CD4-positive, alpha-beta T cell treated with Interleukin-15 for 1 hour (primary cell): ENCODE measurements around the gene ATP7B.

Source experiments
- DNase-seq: peaks from one replicate; pipeline ENCODE4 v3.0.0-alpha.2; 2020

ATP7B gene

DNA sequence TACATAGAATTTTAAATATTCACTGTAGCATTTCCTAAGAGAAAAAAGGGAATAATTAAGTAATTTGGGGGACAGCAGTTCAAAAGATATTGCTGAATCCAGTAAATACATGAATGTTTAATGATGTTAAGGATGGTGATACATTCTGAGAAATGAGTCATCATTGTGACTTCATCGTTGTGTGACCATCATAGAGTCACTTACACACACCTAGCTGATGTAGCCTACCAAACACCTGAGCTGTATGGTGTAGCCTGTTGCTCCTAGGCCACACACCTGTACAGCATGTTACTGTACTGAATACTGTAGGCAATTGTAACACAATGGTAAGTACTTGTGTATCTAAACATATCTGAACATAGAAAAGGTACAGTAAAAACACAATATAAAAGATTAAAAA is 34.8 kb downstream of the ATP7B start:
- no peak for DNase-seq

DNA sequence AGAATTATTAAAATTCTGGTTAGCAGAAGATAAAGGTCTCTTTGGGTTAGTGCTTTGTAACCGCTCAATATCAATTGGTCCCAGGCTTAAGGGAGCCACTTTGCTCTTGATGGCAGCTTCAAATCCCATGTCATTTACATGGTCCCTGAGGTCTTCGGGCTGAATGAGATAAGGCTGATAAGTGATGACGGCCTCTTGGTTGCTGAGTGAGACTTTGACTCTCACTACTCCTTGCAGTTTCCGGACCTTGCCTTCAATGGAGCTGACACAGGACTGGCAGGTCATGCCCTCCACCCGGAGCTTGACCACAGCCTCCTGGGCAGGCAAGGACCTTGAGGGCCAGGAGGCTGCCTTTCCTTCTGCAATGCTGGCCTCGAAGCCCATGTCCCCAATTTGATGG is 36.8 kb downstream of the ATP7B start:
- no peak for DNase-seq

DNA sequence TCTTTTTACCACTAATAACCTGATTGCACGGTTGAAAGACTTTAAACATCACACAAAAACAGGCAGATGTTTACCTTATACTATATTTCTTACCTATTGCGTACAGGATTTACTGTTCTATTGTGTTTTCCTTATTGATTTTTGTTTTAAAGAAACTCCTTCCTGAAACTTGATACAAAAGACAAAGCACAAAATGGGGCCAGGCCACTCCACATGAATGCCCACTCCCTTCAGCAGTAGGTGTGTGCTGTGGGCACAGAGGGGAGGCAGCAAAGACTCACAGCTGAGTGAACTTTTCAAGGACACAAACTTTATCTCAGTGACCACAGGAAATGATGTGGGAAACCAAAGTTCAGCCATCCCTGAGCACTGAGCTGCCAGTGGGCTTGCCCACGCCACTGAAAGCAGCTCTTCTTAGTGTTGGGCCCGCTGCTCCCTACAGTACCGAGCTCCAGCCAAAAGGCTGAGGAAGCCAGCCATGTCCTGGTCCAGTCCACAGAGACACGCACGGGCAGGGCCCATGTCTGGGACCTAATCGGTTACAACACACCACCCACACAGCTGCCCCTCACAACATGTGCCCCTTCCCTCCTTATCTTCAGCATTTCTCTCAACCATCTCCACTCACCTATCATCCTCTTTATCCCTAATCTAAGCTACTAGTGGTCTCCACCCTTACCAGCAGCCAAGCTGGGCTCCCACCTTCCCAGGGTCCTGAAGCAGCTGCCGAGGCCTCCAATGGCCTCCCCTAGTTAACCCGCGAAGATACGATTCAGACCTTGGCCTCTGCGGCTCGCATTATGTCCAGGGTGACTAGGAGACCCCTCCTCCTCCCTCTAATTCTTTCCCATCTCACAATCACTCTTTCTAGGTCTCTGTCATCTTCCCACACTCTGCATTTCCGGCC is 39.5 kb downstream of the ATP7B start:
- no peak for DNase-seq

DNA sequence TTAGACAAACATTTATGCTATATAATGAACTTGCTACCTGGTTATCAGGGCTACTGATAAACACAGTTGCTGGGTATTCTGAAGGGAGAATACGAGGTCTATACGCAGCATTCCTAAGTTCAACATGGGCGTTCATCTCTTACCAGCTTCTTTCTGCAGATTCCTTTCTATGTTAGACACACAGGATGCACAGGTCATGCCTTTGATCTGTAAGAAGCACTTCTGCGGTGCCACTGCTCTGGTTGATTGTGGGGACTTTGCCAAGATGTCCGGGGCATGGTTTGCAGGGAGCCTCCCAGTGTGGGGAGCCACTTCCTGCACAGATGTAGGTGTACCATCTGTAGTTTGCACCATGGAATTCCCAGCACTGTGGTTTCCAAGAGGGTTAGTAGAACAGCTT is 40.9 kb downstream of the ATP7B start:
- no peak for DNase-seq

DNA sequence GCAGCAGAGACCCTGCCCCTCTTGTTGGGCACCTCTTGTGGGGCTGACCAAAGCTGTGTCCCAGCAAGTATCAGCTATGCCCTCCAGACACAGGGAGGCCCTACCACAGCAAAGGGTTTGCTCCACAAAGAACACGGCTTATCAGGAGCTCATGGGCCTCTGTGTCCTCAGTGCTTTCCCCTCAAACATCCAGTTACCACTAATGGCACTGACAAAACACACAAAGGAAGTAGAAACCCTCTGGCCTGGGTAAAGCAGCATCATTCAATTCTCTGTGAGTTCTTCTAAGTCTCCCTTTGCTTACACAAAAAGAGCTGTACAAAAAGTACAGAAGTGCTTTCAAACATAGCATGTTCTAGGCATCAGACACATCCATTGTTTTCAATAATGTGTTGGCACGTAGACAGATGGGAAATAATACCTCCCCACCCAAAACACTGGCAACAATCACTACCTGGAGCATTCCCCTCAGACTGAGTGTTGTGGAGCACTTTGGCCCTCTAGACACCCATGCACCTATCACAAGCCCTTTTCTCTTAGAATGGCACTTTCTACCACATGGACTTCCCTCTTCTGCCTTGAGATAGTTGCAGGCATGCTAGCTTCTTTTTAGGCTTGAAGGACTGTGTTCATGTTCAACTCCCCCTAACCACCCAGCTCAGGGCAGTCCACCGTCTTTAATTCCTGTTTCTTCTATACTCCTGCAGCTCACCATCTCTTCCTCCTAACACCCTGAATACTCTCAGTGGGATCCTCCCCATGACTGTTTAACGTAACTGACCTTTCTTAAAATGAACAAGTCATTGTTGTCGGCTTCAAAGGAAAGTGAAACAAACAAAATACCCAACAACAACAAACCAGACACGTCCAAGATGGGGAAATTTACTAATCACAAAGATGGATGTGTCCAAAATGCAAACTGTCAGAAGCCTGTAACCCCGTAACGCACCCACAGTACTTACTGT is 43.5 kb downstream of the ATP7B start:
- DNase-seq = no peak

DNA sequence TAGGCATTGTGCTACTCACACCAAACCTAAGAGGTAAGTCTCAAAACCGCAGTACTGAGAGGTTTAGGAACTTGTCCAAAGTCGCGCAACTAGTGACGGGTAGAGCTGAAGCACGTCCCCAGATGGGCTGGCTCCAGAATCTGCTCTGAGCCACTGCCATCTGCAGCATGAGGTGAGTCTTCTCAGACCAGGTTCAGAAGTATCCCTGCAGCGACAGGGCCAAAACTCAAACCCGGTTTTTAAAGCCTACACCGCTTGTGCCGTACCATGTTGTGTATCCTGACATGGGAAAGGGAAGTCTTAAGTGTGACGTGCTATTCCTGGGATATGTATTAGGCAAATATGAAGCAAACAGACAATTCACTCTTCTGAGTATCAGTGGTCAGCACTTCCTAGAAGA is 45.1 kb downstream of the ATP7B start:
- DNase-seq = no peak

DNA sequence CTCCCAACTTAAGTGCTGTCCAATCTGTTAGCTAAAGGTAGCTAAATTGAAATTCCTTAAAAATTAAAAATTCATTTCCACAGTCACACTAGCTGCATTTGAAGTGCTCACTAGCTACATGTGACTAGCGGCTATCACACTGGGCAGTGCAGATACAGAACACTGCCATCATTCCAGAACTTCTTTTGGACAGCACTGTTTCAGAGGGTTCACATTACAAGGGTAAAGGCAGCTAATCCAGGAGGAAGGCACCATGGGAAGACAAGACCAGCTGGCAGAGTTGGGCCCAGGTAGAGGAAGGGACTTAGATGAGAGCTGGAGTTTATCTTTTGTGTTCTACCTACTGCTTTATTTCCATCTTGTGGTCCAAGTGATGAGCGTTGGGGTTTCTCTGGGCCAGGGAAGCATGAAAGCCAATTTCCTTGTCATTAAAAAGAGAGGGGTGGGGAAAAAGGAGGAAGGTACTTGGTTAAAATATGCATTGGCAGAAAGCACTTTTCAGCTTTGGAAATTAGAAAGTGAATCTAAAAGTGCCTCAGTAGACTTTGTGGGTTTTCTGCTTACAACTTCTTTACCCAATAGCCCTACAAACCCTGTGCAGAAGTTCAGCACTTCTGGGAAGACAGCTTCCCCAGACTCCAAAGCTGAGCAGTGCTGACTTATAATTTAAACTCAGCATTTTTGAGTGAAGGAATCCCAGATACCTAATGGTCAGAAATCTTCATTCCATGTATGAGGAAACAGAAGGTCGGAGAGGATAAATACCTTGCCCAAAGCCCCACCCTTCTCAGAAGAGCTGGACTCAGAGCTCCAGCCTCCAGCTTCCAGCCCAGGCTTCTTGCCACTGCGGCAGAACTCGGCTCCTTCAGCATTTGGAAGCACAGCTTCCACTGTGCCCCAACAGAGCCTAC is 49.5 kb downstream of the ATP7B start:
- DNase-seq = no peak

DNA sequence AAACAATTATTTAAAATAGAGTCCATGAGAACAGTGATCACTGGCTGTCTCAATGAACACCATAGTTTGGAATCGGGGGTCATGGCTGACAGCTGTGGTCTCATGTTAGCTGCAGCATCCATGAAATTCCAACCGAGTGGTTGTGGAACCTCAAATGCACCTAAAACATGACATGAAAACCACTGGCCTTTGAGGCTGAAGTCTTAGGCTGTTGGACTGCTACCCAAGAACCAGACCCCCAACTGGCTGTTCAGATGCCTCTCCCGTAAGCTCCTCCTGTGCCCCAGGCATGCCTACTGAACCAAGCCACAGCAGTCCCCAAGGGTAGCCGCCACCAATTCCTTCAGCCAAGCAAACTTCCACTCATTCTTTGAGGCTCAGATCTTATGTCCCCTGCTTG is 50.5 kb downstream of the ATP7B start:
- no peak for DNase-seq

DNA sequence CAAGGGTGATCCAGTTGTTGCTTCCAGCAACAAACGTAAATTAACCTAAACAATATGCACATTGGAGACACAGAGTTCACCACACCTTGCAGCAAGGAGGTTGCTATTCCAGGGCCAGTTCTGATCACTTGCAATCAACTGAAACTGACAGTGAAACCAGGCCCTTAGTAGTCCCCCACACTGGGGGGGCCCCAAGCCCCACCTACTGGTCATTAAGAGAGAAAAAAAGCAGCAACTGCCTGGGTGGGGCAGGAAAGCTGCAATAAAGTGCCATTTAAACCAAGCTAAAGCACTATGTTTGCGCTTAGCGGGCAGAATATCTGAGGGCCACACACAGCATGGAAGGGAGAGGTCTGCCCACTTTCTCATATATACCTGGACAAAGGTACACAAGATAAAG is 51.5 kb downstream of the ATP7B start:
- DNase-seq = no peak

DNA sequence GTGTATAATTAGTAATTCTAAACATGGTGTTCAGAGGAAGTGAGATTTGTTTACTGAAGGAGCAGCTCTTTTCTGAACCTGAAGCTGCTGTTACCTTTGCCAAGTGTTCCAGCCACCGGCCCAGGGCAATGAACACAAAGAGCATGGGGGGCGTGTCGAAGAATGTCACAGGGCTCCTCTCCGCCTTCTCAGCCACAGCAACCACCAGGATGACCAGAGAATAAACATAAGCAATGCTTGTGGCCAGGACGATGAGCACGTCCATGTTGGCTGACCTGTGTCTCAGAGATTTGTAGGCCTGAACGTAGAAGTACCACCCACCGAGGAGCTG is 53.1 kb downstream of the ATP7B start:
- DNase-seq = no peak

DNA sequence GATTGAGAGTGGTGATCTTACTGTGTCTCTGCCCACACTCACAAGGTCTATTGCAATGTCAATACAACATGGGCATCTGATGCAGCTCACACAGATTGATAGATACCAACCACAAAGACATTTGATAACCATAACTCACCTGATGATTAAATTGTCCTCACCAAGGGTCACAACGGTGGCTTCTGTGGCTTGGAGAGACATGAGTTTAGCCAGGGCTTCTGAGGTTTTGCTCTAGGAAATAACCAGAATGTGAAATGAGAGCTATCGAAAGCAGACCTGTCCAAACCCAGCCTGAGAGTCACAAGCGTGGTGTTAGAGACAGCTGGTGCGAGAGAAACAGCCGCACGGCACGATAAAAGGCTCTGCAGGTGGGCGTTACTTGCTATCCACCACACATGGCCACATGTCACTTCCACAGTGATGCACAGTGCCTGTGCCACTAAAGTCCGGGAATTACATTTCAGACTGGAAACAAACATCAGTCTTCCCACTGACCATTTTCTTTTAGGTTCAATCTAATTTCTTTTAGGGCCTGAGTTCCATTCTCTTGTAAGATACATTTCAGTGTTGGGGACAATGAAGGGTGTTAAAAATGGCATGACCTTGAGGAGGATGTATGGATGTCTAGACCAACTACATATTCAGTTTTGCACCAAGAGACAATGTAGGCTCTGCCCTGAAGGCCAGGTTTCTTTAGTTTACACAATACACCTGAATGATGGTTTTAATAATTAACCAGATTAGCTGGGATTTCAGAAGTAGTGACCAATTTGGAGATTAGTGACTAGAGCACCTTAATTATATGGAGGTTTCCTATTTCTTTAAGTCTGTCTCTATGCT is 53.7 kb downstream of the ATP7B start:
- DNase-seq = no peak

DNA sequence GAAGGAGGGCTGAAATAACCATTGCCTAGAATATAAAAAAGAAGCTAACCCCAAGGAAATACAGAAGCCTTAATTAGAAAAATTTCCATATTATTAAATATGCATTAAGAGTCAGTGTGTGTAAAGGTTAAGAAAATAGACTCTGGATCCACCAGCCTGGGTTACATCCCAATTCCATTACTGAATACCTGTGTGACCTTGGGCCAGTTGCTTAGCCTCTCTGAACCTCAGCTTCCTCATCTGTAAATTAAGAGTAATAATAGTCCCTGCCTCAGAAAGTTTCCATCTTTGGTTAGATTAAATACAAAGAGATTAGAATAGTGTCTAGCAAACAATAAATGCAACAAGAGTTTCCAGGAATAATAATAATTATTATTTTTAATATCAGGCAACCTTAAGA is 54.5 kb downstream of the ATP7B start:
- DNase-seq = no peak

DNA sequence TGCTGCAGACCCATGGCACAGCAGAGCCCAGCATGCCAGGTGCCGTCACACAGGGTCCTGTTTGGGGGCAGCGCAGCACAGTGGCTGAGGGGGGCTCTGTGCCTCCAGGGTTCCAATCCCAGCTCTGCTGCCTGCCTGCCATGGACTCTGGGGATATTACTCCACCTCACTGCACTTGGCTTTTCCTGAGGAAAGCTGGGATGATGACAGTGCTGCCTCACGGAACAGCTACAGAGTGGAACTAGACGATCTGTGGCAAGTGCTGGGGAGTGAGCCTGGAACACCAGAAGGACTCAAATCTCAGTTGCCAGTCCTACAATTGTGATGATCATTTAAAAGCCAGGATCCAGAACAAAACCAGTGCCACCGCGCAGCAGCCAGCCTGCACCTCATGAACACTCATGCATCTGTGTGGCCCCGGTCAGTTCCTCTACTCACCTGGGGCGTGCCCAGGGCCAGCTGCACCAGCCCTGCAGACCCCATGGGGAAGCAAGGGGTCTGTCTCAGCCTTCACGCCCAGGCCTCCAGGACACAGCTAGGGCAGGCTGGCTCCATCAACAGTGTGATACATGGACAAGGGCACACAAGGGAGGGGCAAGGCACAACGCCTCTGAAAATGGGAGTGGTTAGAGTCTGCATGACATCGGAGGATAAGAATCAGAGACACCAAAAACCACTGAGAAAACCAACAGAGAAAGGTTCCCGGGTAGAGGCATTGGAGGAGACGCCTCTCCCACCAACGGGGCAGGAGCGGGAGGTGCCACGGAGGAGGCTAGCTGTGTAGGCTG is 55.2 kb downstream of the ATP7B start:
- DNase-seq = no peak

DNA sequence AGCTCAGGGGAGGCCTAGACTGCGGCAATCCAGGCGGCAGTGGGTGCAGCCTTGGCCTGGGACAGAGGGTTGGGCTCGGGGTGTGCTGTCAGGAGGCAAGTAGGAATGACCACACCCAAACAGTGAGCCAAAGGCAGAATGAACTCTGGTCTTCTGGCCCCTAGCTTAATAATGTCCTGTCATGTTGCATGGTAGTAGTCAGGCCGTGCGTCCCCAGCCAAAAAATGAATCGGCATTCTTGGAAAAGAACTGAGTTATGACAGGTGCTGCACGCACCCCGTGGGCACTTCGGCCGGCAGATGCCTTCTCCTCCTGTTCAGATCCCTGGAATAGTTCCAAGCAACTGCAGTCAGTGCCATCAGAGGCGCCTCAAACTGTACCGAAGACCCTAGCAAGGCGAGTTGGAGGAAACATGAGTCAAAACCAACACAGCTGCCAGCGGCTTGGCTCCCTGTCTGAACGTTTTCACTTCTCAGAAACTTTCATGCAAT is 55.9 kb downstream of the ATP7B start:
- DNase-seq = no peak

DNA sequence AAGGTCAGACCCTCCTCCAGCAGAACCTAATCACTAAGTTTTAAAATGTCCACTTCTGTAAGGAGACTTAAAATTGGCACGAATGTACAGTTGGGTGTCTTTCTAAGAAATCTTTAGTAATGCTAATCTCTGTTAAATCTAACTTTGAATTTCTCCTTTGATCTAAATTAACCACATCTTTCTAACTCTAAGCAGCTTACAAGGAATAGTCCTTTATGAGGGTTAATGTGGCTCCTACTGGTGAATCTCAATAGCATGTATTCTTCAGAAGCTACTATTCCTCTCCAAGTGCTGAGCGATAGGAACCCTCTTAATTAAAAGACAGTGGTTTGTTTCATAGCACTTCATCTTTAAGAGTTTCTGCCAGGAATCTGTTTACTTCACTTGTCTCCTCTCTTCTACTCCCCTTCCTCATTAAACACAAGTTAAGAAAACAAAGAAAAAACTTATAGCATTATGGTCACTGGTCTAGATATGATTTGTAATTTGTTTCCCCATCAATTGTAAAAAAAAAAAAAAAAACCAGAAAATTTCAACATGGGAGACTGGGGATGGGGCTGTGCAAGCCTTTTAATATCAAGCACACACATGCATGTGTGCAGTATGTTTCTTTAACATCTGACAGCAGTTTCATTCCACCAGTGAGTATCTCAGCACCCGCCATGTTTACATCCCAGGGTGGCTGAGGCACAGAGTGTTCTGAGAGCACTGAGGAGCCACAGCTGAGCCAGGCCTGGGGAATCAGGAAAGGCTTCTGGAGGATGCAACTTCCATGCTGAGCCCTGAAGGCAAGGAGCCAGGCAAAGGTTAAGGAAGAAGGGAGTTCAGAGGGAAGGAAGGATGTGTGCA is 57.7 kb downstream of the ATP7B start:
- DNase-seq = no peak

DNA sequence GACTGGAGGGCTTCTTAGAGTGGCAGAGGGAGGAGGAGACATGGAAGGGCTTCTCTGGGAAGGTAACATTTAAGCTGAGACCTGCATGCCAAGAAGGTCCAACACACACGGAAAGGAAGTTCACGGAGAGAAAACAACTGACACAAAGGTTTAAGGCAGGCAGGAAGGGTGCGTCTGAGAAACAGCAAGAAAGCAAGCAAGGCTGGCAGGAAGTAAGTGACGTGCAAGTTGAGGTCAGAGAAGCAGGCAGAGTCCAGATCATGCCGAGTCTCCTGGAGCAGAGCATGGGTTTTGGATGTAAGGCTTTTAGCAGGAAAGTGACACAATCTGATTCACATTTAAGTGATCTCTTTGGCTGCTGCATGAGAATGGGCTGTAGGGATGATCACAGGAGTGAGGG is 60.5 kb downstream of the ATP7B start:
- peak; percentile 36 for DNase-seq

DNA sequence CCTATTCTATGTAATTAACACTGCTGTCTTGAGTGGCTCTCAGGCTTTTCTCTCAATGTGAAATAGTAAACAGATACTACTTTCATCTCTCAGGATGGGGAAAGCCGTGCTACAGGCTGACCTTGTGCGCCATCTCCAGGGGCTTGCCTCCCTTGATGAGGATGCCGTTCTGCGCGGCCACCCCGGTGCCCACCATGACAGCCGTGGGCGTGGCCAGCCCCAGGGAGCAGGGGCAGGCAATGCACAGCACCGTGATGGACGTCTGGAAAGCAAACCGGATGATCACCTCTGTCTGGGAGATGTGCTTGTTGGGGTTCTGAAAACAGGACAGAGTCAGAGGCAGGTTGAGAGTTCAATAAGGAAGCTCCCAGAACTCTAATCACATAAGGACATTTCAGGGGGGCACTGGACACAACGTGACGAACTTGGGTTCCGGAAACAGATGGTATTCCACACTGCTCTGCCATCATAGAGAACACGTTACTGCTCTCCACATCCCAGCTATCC is 65.0 kb downstream of the ATP7B start:
- DNase-seq = no peak

DNA sequence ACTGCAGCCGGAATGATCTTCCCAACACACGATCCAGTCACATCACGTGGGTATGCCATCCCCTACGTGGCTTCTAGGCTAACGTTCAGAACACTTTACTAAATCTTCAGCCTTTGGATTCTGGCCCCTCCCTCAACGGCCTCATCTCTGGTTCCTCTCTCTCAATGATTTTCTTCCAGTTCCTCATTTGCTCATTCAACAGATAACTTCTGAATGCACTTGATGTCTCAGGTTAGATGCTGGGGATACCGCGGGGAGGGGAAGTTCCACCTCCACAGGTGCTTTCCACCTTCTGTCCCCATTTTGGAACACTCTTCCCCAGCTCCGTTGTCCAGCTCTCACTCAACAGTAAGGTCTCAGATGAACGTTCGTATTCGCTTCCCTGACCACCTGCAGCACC is 66.1 kb downstream of the ATP7B start:
- DNase-seq = no peak

DNA sequence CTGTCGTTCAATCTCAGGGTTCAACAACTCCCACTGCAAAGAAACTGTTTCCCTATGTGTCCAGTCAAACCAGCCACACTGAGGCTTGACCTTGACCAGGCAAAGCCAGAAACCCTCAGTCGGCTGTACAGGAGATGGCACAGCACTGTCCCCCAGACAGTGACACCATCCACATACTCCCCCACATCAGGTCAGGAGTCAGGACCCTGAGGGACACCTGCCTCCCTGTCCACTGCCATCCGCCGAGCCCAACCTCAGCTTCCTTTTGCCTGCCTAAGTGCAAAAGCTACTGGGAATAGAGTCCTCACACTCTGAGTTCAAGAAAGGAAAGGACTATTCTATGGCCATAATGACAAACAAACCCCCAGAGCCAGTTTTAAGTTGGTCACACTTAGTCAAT is 66.8 kb downstream of the ATP7B start:
- DNase-seq = no peak

DNA sequence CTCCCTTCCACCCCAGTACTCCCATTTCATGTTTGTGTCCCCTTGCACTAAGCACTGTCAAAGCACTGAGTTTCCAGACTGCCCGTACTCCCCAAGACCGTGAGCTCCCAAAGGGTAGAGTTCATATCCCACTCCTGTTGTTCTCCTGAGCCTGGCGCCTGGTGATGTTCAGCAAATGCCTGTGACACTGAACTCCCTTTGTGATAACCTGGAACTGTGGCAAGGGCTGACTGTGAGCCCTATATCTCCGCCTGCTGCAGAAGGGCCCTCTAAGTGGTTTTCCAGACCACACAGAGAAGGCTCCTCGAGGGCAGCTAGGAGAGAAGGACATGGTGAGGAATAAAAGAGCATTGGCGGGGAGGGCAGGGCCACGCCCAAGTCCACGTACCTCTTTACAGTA is 67.5 kb downstream of the ATP7B start:
- DNase-seq = no peak
